ENCODE measurements around the gene TPRN. TPM values are rescaled to one million over a fixed set of nuclear protein-coding genes. Genes with fewer than 3 reads are reported as not detected.

Gene TPRN
- total RNA-seq, 1 donor: 6.9 TPM

DNA sequence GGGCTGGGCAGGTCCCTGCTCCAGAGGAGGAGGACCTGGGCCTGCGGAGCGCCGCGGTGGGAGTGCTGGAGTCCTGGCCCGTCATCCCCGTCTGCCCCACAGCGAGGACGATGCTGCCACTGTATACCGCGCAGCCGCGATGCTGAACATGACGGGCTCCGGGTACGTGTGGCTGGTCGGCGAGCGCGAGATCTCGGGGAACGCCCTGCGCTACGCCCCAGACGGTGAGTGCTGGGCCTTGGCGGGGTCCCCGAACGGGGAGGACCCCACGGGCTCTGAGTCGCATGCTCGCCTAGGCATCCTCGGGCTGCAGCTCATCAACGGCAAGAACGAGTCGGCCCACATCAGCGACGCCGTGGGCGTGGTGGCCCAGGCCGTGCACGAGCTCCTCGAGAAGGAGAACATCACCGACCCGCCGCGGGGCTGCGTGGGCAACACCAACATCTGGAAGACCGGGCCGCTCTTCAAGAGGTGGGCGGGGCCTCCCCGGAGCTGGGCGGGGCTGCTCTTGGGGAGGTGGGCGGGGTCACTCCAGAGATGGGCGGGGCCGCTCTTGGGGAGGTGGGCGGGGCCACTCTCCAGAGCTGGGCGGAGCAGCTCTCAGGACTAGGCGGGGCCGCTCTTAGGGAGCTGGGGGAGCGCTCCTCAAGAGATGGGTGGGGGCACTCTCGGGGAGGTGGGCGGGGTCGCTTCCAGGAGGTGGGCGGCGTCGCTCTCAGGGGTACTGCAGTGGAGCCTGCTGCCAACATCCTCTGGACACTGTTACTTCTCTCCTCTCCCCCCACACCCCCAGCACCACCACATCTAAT lies 43.8 kb downstream of the TPRN start:
- DNase-seq (ENCODE audit: low read depth): peak; percentile 59
- peak overlapping the region; percentile 46 for H3K4me3 ChIP-seq (ENCODE audit: low read depth, low read length)
- TF ChIP-seq, protein P1, sequence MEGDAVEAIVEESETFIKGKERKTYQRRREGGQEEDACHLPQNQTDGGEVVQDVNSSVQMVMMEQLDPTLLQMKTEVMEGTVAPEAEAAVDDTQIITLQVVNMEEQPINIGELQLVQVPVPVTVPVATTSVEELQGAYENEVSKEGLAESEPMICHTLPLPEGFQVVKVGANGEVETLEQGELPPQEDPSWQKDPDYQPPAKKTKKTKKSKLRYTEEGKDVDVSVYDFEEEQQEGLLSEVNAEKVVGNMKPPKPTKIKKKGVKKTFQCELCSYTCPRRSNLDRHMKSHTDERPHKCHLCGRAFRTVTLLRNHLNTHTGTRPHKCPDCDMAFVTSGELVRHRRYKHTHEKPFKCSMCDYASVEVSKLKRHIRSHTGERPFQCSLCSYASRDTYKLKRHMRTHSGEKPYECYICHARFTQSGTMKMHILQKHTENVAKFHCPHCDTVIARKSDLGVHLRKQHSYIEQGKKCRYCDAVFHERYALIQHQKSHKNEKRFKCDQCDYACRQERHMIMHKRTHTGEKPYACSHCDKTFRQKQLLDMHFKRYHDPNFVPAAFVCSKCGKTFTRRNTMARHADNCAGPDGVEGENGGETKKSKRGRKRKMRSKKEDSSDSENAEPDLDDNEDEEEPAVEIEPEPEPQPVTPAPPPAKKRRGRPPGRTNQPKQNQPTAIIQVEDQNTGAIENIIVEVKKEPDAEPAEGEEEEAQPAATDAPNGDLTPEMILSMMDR (IDR thresholded peaks at IDR 0.05; ENCODE audit: insufficient read depth, low read depth, low read length): no peak

DNA sequence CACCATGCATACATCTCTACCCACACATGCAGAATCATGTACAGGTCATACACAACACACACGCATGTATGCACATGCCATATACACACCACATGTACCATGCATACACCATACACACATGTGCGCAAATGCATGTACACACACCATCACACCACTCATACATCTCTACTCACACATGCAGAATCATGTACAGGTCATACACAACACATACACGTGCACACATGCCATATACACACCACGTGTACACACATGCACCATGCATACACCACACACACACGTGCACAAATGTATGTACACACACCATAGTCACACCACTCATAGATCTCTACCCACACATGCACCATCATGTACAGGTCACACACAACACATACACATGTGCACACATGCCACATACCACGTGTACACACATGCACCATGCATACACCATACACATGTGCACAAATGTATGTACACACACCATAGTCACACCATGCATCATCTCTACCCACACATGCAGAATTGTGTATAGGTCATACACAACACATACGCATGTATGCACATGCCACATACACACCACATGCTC lies 47.6 kb downstream of the TPRN start:
- no peak for DNase-seq (ENCODE audit: low read depth)
- TF ChIP-seq, protein P1 (IDR thresholded peaks at IDR 0.05; ENCODE audit: insufficient read depth, low read depth, low read length): no peak
- H3K4me3 ChIP-seq (ENCODE audit: low read depth, low read length): no peak overlapping the region

DNA sequence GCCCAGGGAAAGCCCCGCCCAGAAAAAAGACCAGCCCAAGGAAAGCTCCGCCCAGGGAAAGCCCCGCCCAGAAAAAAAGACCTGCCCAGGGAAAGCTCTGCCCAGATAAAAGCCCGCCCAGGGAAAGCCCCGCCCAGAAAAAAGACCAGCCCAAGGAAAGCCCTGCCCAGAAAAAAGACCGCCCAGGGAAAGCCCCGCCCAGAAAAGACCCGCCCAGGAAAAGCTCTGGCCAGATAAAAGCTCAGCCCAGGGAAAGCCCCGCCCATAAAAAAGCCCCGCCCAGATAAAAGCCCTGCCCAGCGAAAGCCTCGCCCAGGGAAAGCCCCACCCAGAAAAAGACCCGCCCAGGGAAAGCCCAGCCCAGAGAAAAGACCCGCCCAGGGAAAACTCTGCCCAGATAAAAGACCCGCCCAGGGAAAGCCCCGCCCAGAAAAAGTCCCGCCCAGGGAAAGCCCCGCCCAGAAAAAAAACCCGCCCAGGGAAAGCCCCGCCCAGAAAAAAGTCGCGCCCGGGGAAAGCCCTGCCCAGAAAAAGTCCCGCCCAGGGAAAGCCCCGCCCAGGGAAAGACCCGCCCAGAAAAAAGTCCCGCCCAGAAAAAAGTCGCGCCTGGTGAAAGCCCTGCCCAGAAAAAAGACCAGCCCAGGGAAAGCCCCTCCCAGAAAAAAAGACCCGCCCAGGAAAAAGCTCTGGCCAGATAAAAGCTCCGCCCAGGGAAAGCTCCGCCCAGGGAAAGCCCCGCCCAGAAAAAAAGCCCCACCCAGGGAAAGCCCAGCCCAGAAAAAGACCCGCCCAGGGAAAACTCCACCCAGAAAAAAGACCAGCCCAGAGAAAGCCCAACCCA lies 49.7 kb downstream of the TPRN start:
- peak; percentile 86 for DNase-seq (ENCODE audit: low read depth)
- TF ChIP-seq, protein P1 (IDR thresholded peaks at IDR 0.05; ENCODE audit: insufficient read depth, low read depth, low read length): no peak
- H3K4me3 ChIP-seq (ENCODE audit: low read depth, low read length): no peak overlapping the region

DNA sequence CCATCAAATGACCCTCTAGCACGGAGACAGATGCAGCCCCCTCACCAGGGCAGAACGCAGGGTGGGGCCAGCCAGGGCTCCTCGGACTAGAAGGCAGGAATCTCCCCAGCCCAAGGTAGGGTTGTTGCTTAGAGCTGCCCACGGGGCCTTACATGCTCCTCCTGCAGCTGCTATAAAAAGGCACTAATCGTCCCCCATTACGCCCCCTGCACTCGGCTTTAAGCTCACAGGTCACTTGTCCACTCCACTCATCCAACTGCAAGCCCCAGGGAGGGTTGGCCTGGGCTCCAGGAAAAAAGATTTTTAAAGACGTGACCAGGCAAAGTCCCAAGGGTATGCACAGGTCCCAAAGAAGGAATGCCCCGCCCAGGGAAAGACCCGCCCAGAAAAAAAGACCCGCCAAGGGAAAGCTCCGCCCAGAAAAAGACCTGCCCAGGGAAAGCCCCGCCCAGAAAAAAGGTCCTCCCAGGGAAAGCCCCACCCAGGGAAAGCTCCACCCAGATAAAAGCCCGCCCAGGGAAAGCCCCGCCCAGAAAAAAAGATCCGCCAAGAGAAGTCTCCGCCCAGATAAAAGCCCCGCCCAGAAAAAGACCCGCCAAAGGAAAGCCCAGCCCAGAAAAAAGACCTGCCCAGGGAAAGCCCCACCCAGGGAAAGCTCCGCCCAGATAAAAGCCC lies 50.5 kb downstream of the TPRN start:
- no peak overlapping the region for H3K4me3 ChIP-seq (ENCODE audit: low read depth, low read length)
- TF ChIP-seq, protein P1 (IDR thresholded peaks at IDR 0.05; ENCODE audit: insufficient read depth, low read depth, low read length): no peak

DNA sequence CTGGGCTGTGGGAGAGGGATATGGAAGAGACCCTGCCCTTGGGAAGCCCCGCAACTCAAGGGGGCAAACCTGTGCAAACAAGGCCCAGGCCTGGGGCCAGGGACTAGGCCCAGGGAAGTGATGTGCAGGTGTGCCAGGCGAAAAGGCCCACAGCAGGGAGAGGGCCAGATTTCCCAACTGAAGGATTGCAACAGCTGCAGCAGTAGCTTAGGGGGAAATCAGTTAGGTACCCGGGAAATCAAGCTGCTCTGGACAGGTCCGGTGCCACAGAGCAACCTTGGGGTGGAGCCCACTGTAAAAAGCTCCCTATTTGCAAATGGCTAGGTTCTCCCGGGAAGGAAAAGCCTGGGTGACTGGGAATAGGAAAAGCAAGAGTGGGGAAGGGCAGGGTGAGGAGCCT lies 51.2 kb downstream of the TPRN start:
- DNase-seq (ENCODE audit: low read depth): no peak
- TF ChIP-seq, protein P1 (IDR thresholded peaks at IDR 0.05; ENCODE audit: insufficient read depth, low read depth, low read length): no peak

More for the DNA sequence above, 50.5 kb downstream of the TPRN start:
- no peak for DNase-seq (ENCODE audit: low read depth)

DNA sequence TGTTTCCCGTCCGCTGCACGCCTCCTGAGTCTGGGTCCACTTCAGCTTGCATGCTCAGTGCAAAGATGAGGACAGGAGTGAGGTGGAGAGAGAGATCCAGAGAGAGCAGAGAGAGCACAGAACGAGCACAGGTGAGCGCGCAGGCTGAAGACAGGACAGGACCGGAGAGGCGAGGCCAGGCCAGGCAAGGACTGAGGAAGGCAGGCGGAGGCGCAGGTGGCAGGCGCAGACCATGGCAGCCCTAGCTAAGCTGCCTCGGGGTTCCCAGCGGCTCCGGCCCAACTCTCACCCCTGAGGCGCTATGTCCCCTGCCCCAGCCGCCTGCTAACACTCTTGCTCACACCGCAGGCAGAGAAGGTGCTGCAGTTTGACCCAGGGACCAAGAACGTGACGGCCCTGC lies 51.9 kb downstream of the TPRN start:
- no peak overlapping the region for H3K4me3 ChIP-seq (ENCODE audit: low read depth, low read length)
- DNase-seq (ENCODE audit: low read depth): no peak
- TF ChIP-seq, protein P1 (IDR thresholded peaks at IDR 0.05; ENCODE audit: insufficient read depth, low read depth, low read length): no peak

More for the DNA sequence above, 51.2 kb downstream of the TPRN start:
- H3K4me3 ChIP-seq (ENCODE audit: low read depth, low read length): no peak overlapping the region

Data from fibroblast of villous mesenchyme (primary cell).